CD4-positive, alpha-beta T cell treated with Interleukin-21 for 1 hour (primary cell): Measurements from ENCODE around the gene ETS1.
A peak's percentile ranks its signal among the peaks of the same experiment; 100 is the strongest.

Experiments
- DNase-seq: peaks from one replicate; pipeline ENCODE4 v3.0.0-alpha.2; 2020

ETS1 gene

DNA sequence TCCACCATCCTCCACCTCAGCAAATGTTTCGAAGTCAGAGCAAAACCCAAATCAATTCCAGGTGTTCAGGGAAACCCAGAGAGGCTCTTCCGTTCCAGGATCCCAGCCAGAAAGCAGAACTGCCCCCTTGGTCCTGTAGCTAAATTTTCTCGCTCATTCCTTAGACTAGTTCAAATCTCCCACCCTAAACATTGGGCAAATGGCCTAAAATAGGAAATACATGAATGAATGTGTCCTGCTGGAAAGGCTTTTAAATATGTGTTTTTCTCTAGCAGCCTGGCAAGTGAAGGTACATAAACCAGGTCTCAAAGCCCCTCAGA lies 89.6 kb downstream of the ETS1 start:
- DNase-seq, result no peak

DNA sequence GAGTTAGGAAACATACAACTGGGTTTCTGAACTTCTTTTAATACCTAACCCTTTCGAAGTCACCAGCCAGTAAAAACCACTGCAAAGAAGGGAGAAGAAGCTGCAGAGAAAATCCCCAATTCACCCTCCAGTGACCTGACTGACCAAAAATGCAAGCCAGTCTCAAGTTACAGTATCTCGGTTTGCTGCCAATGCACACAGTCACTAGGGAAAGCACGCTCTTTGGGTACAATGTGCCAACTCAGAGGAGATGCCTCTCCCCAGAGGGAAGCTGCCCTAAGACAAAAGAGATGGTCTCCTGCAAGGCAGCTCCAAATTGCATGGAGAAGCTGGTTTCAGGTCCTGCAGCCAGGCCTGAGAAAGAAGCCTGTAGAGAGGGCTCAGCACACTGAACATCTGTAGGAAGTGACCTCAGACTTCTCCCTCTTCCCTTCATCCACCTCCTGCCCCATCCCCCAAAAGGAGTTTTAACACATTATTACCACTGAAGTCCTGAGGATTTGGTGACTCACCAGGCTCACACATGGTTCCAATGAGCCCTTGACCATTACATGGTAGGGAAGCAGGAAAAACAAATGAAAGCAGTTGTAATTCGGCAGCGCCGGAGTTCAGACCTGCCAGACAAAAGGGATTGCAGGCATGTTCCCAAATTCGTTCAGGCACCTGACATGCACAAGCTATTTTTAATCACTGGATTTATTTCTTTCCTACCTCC lies 90.1 kb downstream of the ETS1 start:
- DNase-seq, result peak; percentile 46

- no peak for DNase-seq
Measured at GRCh38 chr11:128496692-128497060, 90.7 kb downstream of the ETS1 start.

- no peak for DNase-seq
Measured at GRCh38 chr11:128496249-128496648, 91.1 kb downstream of the ETS1 start.

DNA sequence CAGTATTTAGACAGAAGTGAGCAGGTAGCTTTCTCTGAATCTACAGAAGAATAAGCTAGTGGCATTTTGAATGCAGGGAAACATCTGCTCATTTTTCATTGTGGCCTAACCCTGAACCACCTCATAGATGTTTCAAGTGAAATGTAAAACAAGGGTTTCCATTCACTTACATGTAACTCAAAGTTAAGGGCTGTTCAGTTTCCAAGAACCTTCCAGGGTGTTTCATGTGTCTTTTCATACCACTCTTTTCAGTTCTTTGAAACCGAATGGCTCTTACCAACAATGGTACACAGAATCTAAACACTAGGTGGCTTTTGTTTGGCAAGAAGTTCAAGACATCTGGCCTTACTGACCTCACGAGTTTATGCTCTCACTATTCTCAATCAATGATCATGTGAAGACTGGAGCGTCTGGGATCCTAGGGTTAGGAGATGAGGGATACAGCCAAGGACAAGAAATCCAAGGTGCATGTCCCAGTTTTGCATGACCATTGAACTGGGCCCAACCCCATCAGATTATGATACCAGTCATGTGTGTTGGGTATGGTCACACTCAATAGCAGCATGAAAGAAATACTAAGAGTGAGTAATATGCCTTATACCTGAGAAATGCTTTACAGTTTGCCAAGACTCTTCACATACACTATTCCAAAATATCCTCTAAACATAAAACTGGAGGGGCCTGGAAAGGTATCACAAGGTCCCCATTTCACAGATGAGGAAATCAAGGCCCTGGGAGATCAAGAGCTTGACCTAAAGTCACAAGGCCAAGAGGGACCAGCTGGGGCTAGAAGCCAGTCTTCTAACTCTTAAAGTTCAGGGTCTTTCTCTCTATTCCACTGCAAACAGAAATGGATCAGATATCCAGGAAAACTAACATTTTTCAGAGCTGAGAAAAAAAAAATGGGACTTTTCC lies 92.7 kb downstream of the ETS1 start:
- DNase-seq, result peak; percentile 39

DNA sequence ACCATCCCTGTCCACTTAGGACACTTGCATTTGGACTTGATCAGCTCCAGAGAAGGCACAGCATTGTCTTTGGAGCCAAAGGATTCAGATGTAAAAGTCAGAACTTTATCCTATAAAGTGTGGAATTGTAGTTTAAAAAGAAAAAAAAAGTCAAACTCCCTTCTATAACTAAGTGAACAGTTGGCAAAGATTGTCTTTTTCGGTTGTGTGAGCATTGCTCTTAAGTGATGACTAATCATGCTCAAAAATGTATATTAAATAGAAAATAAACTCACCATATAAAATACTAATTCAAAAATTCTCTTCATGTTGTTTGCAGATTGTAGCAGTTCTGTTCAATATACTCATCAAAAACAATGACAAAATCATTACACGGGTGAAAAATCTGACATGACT lies 93.8 kb downstream of the ETS1 start:
- no peak for DNase-seq

GRCh38 chr11:128492903-128493569 lies 94.3 kb downstream of the ETS1 start:
- DNase-seq, result peak; percentile 64

DNA sequence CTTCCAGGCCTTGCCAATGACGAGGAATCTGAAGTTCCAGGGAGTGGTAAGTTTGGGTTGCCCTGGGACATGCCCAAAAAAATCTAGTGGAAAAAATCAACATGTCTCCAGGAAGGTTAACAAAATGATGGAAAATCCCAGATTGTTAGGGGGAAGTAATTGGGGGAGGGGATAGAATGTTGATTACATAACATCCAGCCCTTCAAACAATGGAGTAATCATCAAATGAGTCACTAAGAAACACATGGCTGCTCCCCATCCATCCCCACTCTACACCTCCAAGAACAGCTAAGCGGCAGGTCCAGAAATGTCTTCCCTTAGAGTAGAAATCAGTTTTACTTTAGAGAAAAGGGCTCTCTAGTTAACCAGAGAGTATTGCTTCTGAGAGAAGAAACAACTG lies 94.9 kb downstream of the ETS1 start:
- DNase-seq, result no peak

- no peak for DNase-seq
Measured at GRCh38 chr11:128491195-128491936, 96.0 kb downstream of the ETS1 start.

DNA sequence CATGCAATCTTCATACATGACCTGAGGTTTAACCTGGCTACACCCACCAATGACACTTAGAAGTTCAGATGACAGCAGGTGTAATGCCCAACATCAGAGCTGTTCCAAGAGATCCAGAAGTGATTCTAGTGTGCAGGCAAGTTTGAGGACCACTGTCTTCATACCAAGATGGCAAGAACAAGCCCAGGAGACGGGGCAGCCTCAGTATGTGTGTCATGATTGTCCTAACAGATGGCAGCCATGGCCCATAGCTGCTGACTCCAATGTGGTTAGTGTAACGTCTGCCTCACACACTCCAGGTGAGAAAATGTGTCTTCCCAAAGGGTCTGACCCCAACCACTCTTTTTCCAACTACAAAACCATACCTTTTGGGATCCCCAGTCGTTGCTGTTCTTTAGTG lies 97.3 kb downstream of the ETS1 start:
- DNase-seq, result no peak

DNA sequence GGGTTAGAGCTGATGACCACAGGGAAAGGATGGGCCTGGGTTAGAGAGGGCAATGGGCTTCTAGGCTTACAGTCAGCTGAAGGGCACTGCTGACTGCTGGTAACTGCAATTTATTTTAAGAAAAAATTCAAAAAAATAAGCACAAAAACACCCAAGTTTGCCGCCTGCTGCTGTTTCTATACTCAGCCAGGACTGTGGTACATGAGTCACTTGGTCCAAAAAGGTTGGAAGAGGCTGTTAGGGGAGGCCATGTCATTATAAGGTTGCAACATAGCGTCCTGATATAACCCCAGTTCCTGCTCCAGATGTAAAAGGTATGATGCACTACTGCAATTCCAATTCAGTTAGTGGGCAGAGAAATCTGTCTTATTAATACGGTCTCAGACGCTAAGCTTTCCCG lies 98.9 kb downstream of the ETS1 start:
- DNase-seq, result no peak

- DNase-seq, result no peak
Measured at GRCh38 chr11:128487978-128488377, 99.4 kb downstream of the ETS1 start.

GRCh38 chr11:128484172-128484571 lies 103.2 kb downstream of the ETS1 start:
- DNase-seq, result no peak

GRCh38 chr11:128483211-128483788 lies 104.1 kb downstream of the ETS1 start:
- DNase-seq, result peak; percentile 80

DNA sequence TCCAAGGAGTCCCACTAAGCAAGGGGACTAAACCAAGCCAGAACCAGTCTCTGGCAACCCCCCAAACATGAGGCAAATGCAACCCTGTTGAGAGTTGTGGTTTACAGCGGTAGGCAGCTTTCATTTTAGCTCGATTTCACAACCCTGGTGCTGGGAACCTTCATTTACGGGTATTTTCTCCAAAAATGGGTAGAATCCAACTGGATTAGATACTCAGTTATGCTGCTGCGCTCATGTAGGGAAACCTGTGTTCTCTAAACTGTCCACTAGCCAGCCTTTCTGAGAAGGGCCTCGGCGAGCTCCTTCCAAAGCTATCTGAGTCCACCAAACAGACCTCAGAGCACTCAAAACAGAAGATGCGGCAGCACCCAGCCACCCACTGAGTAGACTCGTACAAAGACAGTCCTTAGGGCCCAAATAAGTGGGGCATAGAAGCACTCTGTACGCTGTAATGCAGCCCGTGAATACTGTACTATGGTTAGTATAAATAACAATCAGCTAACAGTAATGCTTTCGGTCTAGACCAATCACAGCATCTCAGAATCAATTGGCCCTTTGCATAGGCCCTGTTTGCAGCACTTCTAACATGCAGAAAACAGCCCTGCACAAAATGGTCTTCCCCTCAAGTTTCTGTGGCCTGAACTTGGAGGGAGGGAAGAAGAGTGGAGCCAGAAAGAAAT lies 104.7 kb downstream of the ETS1 start:
- DNase-seq, result peak; percentile 81

DNA sequence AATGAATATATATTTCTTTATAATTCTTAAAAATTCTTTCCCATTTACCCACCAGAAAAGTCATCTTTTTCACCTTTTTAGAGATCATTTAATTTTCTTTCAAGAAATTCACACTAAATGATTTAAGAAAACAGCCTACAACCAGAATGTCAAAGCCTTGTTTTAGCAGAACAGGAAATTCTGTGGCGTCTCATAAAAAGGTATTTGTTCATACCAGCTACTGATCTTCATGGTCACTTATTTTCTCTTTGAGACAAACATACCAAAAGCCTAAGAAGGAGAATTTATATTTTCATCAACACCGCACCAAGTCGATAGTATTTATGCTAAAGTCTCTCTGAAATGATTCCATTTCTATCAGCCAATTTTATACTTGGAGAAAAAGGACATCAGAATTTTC lies 105.3 kb downstream of the ETS1 start:
- no peak for DNase-seq

DNA sequence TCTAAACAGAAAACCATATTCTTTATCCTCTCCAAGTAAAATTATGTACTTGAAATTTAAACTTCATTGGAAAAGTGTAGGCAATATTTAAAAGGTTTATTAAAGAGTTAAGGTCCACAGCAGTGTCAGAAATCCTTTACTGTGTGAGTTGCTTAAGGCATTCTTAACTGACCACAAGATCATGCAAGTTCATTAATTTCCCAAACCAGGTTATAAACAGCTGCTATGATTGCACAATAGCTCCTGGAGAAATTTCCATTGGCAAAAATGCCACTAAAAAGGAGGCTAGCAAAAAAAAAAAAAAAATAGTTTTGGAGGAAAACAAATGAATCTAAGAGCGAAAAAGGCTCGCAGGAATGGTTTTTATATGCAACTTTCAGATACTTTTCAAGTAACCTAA lies 106.2 kb downstream of the ETS1 start:
- DNase-seq, result no peak

GRCh38 chr11:128480665-128481064 lies 106.7 kb downstream of the ETS1 start:
- DNase-seq, result no peak

DNA sequence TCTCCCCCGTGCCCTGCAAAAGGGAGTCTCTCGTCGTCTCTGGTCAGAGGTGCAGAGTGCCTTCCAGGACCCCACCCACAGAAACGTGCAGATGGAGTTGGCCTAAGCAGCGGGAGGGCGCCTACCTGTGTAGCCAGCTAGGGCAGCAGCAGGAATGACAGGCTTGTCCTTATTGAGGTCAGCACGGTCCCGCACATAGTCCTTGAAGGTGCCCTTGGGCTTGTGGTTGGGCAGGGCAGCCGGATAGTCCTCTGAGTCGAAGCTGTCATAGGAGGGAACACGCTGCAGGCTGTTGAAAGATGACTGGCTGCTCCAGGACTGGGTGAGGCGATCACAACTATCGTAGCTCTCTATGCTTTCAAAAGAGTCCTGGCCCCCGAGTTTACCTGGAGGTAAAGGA lies 107.3 kb downstream of the ETS1 start:
- no peak for DNase-seq

GRCh38 chr11:128479144-128479543 lies 108.2 kb downstream of the ETS1 start:
- DNase-seq, result no peak

DNA sequence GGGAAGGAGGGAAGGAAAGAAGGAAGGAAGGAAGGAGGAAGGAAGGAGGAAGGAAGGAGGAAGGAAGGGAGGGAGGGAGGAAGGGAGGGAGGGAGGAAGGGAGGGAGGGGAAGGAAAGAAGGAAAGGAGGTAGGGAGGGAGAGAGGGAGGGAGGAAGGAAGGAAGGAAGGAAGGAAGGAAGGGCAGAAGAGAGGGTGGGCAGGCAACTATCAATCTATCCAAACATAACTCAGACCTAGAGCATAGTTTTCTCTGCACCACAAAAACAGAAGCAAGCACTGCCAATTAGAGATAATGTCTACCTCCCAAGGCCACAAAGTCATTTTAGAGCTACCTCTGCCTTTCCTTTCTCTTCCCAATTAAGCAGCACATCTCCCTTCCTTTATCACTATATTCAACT lies 109.1 kb downstream of the ETS1 start:
- DNase-seq, result peak; percentile 37

DNA sequence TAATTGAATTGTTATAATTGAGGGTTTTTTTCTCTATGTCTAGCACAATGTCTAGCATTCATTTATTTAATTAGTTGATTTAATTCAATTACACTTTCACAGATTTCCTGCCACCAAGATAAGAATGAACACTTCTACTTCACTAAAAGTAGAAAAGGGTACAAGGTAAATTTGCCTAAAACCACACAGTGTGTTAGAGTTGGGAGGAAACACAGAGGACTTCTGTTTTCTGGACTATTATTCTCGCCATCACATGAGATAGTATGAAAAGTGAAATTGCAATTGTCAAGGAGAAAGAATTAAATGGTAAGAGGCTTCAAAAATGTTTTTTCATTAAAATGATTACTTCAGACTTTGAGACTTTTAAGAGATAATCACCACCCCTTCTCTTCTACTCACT lies 109.5 kb downstream of the ETS1 start:
- no peak for DNase-seq
